ENCODE measurements around the gene CNTNAP2. TPM values are rescaled to one million over a fixed set of nuclear protein-coding genes. Genes with fewer than 3 reads are reported as not detected.

Gene CNTNAP2
- total and polyA plus RNA-seq, 2 of the 4 experiments (the other 2 are of a cell fraction), result not detected

DNA sequence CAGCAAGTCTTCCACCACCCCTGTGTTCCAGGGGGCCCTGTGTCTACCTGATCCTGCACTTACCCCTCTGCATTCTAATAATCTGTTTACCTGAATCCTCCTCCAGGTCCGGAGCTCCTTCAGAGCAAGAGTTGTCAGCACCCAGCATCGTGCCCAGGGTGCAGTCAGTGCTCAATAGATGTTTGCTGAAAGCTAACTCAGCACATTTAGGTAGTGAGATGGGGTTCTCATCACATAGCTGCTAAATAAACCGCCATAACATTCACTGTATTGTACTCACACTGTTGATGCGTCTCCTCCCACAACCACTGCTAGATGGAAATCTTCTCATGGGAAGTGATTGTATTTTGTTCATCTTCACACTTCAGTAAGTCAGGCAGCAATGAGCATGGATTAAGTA is 2097.5 kb downstream of the CNTNAP2 start:
- no peak for DNase-seq
- no peak overlapping the region for H3K4me3 ChIP-seq (ENCODE audit: insufficient read depth, low read depth, low read length)
- TF ChIP-seq NFE2L2 (IDR thresholded peaks at IDR 0.05; ENCODE audit: low read depth, low read length) (no peak), MAFK (IDR thresholded peaks at IDR 0.05; ENCODE audit: low read depth, low read length) (0 out of 2 replicates have a peak, but pooled peaks have one; percentile 3)
- no TSS peak for BruUV-seq (replicated peaks)
- H3K27ac ChIP-seq (ENCODE audit: insufficient read depth, low read length), result no peak overlapping the region
- no peak overlapping the region for H3K4me2 ChIP-seq (ENCODE audit: low read depth, low read length)
- WGBS, 2 experiments (ENCODE audit: extremely low coverage in 2 of 2, insufficient read length in 1 of 2), result no CpG with 5 or more reads among the region's 4 CpGs
- in situ Hi-C loops (cut with MboI; ENCODE audit: low sequenced_read_pairs) (no loop called here), intact Hi-C loops (cut with micrococcal nuclease) (no loop called here), dilution Hi-C loops (cut with HindIII; ENCODE audit: low sequenced_read_pairs, unreplicated experiment) (no loop called here)
- ChIA-PET CTCF (no interaction called here), POLR2A (ENCODE audit: unreplicated experiment) (no interaction called here)
- H2BK120ac ChIP-seq (ENCODE audit: low read depth, low read length), result no peak overlapping the region
- H3K14ac ChIP-seq (replicated peaks; ENCODE audit: low read depth, low read length), result no peak overlapping the region
- H2BK15ac ChIP-seq (ENCODE audit: low read depth, low read length), result no peak overlapping the region
- no peak overlapping the region for H3K18ac ChIP-seq (ENCODE audit: low read depth, low read length)
- no peaks in the 10 kb centered on the region for H3K79me1 ChIP-seq (ENCODE audit: low read depth in 1 of 2, low read length in 2 of 2)
- H3K4ac ChIP-seq (ENCODE audit: low read depth, low read length), result no peak overlapping the region
- peaks cover 12% of the 10 kb centered on the region for H3K9me3 ChIP-seq (ENCODE audit: control insufficient read depth, insufficient read depth, low read length)
- no peak overlapping the region for H2BK20ac ChIP-seq (ENCODE audit: low read depth, low read length)
- no peak overlapping the region for H2AK9ac ChIP-seq (replicated peaks; ENCODE audit: low read depth, low read length, poor library complexity)
- no peaks in the 10 kb centered on the region for H4K20me1 ChIP-seq (ENCODE audit: insufficient read depth, low read length)
- H3K36me3 ChIP-seq (ENCODE audit: control insufficient read depth, insufficient read depth, low read length), result no peaks in the 10 kb centered on the region
- H2AFZ ChIP-seq (replicated peaks; ENCODE audit: low read length, poor library complexity), result no peak overlapping the region
- no peak overlapping the region for H2BK5ac ChIP-seq (ENCODE audit: low read depth, low read length, poor library complexity, severe bottlenecking)
- no peak overlapping the region for H3K56ac ChIP-seq (ENCODE audit: extremely low read depth, insufficient read depth, low read length)
- no peak overlapping the region for H3K9ac ChIP-seq (ENCODE audit: low read depth, low read length)
- H2AK5ac ChIP-seq (ENCODE audit: low read depth, low read length), result no peak overlapping the region
- H3K23ac ChIP-seq (ENCODE audit: low read depth, low read length), result no peak overlapping the region
- no peak overlapping the region for H4K91ac ChIP-seq (ENCODE audit: insufficient read depth, low read depth, low read length)
- ATAC-seq (ENCODE audit: low read depth), result no peak
- no peak overlapping the region for H4K5ac ChIP-seq (ENCODE audit: low read depth, low read length)
- H3K27me3 ChIP-seq (ENCODE audit: control insufficient read depth, insufficient read depth, low read length), result no peaks in the 10 kb centered on the region
- H3K4me1 ChIP-seq (ENCODE audit: control insufficient read depth, insufficient read depth, low read length), result no peaks in the 10 kb centered on the region
- no peaks in the 10 kb centered on the region for H3K9me1 ChIP-seq (ENCODE audit: insufficient read depth, low read length)
- H4K8ac ChIP-seq (ENCODE audit: low read depth in 2 of 2, low read length in 2 of 2), result no peak overlapping the region
